Measurements from ENCODE around the gene TOLLIP.

DNA sequence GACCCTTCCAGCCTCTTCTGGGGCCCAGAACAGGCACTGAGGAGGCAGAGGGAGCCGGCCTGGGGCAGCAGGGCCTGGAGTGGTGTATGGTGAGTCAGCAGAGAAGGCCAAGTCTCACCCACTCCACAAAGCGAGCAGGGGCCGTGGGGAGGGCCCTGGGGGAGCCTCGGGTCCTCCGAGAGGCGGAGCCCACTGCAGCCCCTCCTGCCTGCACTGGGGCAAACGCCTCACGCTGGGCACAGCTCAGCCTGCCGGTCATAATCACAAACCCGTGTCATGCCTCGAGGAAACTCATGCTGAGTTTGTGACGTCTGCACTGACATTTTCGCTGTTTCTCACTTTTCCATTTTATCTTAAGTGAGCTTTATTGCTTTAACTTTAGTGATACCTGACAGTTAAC is 38.4 kb downstream of the TOLLIP start:
- no peak for TF ChIP-seq CTCF (IDR thresholded peaks at IDR 0.05; ENCODE audit: low read depth, low read length)
- no peak for TF ChIP-seq POLR2A (IDR thresholded peaks at IDR 0.05; ENCODE audit: extremely low read depth, insufficient read length)
- TF ChIP-seq, protein P1, sequence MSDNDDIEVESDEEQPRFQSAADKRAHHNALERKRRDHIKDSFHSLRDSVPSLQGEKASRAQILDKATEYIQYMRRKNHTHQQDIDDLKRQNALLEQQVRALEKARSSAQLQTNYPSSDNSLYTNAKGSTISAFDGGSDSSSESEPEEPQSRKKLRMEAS (IDR thresholded peaks at IDR 0.05; ENCODE audit: low read depth, low read length): no peak
- TF ChIP-seq MYC (IDR thresholded peaks at IDR 0.05; ENCODE audit: low read depth, low read length): no peak
